ENCODE measurements around the gene PRX. TPM values are rescaled to one million over a fixed set of nuclear protein-coding genes. Genes with fewer than 3 reads are reported as not detected.

Gene PRX
- total and polyA plus RNA-seq, 2 of the 13 experiments (the other 11 are each of a cell fraction or from before 2014, with no cell fraction given), result 0.66 TPM

- 0 out of 2 replicates have a peak, but pooled peaks have one; percentile 11 for TF ChIP-seq RAD21 (CRISPR knock-in tag; IDR thresholded peaks at IDR 0.05)
- peak; percentile 51; the same call in 1 of the 2 replicates for TF ChIP-seq MYC (CRISPR knock-in tag; IDR thresholded peaks at IDR 0.05; ENCODE audit: borderline replicate concordance)
- no peak for TF ChIP-seq SAFB2 (CRISPR knock-in tag; IDR thresholded peaks at IDR 0.05; ENCODE audit: borderline replicate concordance, low read depth)
- TF ChIP-seq ZNF878 (CRISPR knock-in tag; IDR thresholded peaks at IDR 0.05), result 0 out of 2 replicates have a peak, but pooled peaks have one; percentile 9
- TF ChIP-seq IRF2 (CRISPR knock-in tag; IDR thresholded peaks at IDR 0.05), result peak; percentile 13; the same call in 1 of the 2 replicates
- TF ChIP-seq ZSCAN31 (CRISPR knock-in tag; IDR thresholded peaks at IDR 0.05; ENCODE audit: low read depth), result peak; percentile 68; the same call in 1 of the 2 replicates
- 0 out of 2 replicates have a peak, but pooled peaks have one; percentile 65 for TF ChIP-seq MAZ (IDR thresholded peaks at IDR 0.05; ENCODE audit: borderline replicate concordance, low read depth, low read length)
- TF ChIP-seq MAZ (CRISPR knock-in tag; IDR thresholded peaks at IDR 0.05; ENCODE audit: low read depth), result peak; percentile 73
- TF ChIP-seq, protein P1, sequence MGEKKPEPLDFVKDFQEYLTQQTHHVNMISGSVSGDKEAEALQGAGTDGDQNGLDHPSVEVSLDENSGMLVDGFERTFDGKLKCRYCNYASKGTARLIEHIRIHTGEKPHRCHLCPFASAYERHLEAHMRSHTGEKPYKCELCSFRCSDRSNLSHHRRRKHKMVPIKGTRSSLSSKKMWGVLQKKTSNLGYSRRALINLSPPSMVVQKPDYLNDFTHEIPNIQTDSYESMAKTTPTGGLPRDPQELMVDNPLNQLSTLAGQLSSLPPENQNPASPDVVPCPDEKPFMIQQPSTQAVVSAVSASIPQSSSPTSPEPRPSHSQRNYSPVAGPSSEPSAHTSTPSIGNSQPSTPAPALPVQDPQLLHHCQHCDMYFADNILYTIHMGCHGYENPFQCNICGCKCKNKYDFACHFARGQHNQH (CRISPR knock-in tag; IDR thresholded peaks at IDR 0.05), result peak; percentile 25; the same call in 1 of the 2 replicates
- peak; percentile 36; the same call in 1 of the 2 replicates for TF ChIP-seq ZNF788 (CRISPR knock-in tag; IDR thresholded peaks at IDR 0.05; ENCODE audit: borderline replicate concordance)
- TF ChIP-seq HNRNPL (IDR thresholded peaks at IDR 0.05; ENCODE audit: low read depth, low read length), result 0 out of 2 replicates have a peak, but pooled peaks have one; percentile 17
- TF ChIP-seq ZNF446 (CRISPR knock-in tag; IDR thresholded peaks at IDR 0.05), result 0 out of 2 replicates have a peak, but pooled peaks have one; percentile 78
- peak; percentile 81 for TF ChIP-seq MAX (IDR thresholded peaks at IDR 0.05)
- TF ChIP-seq MAF1 (CRISPR knock-in tag; IDR thresholded peaks at IDR 0.05; ENCODE audit: borderline replicate concordance), result no peak
- TF ChIP-seq NONO (IDR thresholded peaks at IDR 0.05), result no peak
- 0 out of 2 replicates have a peak, but pooled peaks have one; percentile 52 for TF ChIP-seq NONO (CRISPR knock-in tag; conservative IDR thresholded peaks at IDR 0.05)
- TF ChIP-seq ZMYM3 (CRISPR knock-in tag; IDR thresholded peaks at IDR 0.05), result peak; percentile 33; the same call in 1 of the 2 replicates
- 0 out of 2 replicates have a peak, but pooled peaks have one; percentile 4 for TF ChIP-seq KLF12 (CRISPR knock-in tag; IDR thresholded peaks at IDR 0.05; ENCODE audit: borderline replicate concordance)
- peak; percentile 17 for TF ChIP-seq SALL1 (CRISPR knock-in tag; IDR thresholded peaks at IDR 0.05)
- TF ChIP-seq, protein P2, sequence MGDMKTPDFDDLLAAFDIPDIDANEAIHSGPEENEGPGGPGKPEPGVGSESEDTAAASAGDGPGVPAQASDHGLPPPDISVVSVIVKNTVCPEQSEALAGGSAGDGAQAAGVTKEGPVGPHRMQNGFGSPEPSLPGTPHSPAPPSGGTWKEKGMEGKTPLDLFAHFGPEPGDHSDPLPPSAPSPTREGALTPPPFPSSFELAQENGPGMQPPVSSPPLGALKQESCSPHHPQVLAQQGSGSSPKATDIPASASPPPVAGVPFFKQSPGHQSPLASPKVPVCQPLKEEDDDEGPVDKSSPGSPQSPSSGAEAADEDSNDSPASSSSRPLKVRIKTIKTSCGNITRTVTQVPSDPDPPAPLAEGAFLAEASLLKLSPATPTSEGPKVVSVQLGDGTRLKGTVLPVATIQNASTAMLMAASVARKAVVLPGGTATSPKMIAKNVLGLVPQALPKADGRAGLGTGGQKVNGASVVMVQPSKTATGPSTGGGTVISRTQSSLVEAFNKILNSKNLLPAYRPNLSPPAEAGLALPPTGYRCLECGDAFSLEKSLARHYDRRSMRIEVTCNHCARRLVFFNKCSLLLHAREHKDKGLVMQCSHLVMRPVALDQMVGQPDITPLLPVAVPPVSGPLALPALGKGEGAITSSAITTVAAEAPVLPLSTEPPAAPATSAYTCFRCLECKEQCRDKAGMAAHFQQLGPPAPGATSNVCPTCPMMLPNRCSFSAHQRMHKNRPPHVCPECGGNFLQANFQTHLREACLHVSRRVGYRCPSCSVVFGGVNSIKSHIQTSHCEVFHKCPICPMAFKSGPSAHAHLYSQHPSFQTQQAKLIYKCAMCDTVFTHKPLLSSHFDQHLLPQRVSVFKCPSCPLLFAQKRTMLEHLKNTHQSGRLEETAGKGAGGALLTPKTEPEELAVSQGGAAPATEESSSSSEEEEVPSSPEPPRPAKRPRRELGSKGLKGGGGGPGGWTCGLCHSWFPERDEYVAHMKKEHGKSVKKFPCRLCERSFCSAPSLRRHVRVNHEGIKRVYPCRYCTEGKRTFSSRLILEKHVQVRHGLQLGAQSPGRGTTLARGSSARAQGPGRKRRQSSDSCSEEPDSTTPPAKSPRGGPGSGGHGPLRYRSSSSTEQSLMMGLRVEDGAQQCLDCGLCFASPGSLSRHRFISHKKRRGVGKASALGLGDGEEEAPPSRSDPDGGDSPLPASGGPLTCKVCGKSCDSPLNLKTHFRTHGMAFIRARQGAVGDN (CRISPR knock-in tag; IDR thresholded peaks at IDR 0.05), result peak; percentile 72
- TF ChIP-seq GRHL1 (CRISPR knock-in tag; conservative IDR thresholded peaks at IDR 0.05), result no peak
- TF ChIP-seq RBFOX2 (IDR thresholded peaks at IDR 0.05; ENCODE audit: low read depth, low read length), result peak; percentile 81
These were observed 20.4 kb upstream of the PRX start (continued) for GRCh38 chr19:40433391-40434216.

Data from HepG2 (cell line).